ENCODE results near the gene SEC14L6.
"Not testable (repeated sequence)": the region's sequence is repeated elsewhere in the genome, so short reads cannot be mapped to it uniquely, and the experiment has no call there.

Gene SEC14L6

GRCh38 chr22:30574095-30574981, 27.8 kb upstream of the SEC14L6 start, which contains the start of gene GAL3ST1:
GAL3ST1 (minus strand) TSS chr22:30574665; CDS start chr22:30557392, 17,273 bp downstream.
- DNase-seq (ENCODE audit: low read depth) = no peak
- in situ Hi-C loops (cut with HindIII; ENCODE audit: low sequenced_read_pairs) = no loop called here
- H3K4me3 ChIP-seq (ENCODE audit: low read depth, low read length) = peak within 1 kb of the TSS; percentile 14
- TF ChIP-seq CTCF (IDR thresholded peaks at IDR 0.05; ENCODE audit: low read depth, low read length, missing control alignments) = no peak

- no peak overlapping the region for H3K4me3 ChIP-seq (ENCODE audit: low read depth, low read length)
- TF ChIP-seq CTCF (IDR thresholded peaks at IDR 0.05; ENCODE audit: low read depth, low read length, missing control alignments) = no peak
- DNase-seq (ENCODE audit: low read depth) = no peak
- in situ Hi-C loops (cut with HindIII; ENCODE audit: low sequenced_read_pairs) = no loop called here
Observed at GRCh38 chr22:30573594-30574094, 27.1 kb upstream of the SEC14L6 start.

- no peak for TF ChIP-seq CTCF (IDR thresholded peaks at IDR 0.05; ENCODE audit: low read depth, low read length, missing control alignments)
- DNase-seq (ENCODE audit: low read depth) = no peak
- in situ Hi-C loops (cut with HindIII; ENCODE audit: low sequenced_read_pairs) = no loop called here
- H3K4me3 ChIP-seq (ENCODE audit: low read depth, low read length) = no peak overlapping the region
Observed at GRCh38 chr22:30572840-30573593, 26.5 kb upstream of the SEC14L6 start.

- in situ Hi-C loops (cut with HindIII; ENCODE audit: low sequenced_read_pairs) = no loop called here
- TF ChIP-seq CTCF (IDR thresholded peaks at IDR 0.05; ENCODE audit: low read depth, low read length, missing control alignments) = no peak
Observed at GRCh38 chr22:30572210-30572609, 25.7 kb upstream of the SEC14L6 start.

GRCh38 chr22:30569674-30570202, 23.2 kb upstream of the SEC14L6 start:
- DNase-seq (ENCODE audit: low read depth) = no peak
- H3K4me3 ChIP-seq (ENCODE audit: low read depth, low read length) = no peak overlapping the region
- in situ Hi-C loops (cut with HindIII; ENCODE audit: low sequenced_read_pairs) = no loop called here
- no peak for TF ChIP-seq CTCF (IDR thresholded peaks at IDR 0.05; ENCODE audit: low read depth, low read length, missing control alignments)

More at GRCh38 chr22:30572210-30572609, 25.7 kb upstream of the SEC14L6 start:
- no peak overlapping the region for H3K4me3 ChIP-seq (ENCODE audit: low read depth, low read length)
- no peak for DNase-seq (ENCODE audit: low read depth)

- H3K4me3 ChIP-seq (ENCODE audit: low read depth, low read length) = no peak overlapping the region
- no peak for DNase-seq (ENCODE audit: low read depth)
- in situ Hi-C loops (cut with HindIII; ENCODE audit: low sequenced_read_pairs) = no loop called here
- no peak for TF ChIP-seq CTCF (IDR thresholded peaks at IDR 0.05; ENCODE audit: low read depth, low read length, missing control alignments)
Observed at GRCh38 chr22:30568137-30568805, 21.7 kb upstream of the SEC14L6 start.

GRCh38 chr22:30567277-30567676, 20.7 kb upstream of the SEC14L6 start:
- H3K4me3 ChIP-seq (ENCODE audit: low read depth, low read length); DNase-seq (ENCODE audit: low read depth); in situ Hi-C loops (cut with HindIII; ENCODE audit: low sequenced_read_pairs): not testable (repeated sequence)
